Immature natural killer cell (primary cell): Measurements from ENCODE around the gene NUMB. TPM values are rescaled to one million over a fixed set of nuclear protein-coding genes. Genes with fewer than 3 reads are reported as not detected.

ENCODE experiments used
- DNase-seq, 3 donors: peaks; one replicate each; pipeline ENCODE4 v3.0.0; 2022; ENCODE audit warnings: mixed read lengths in 1 of 3
- H3K27ac Mint-ChIP-seq, 6 donors: one replicate each; pipeline ENCODE4 v1.8.0; 2020; ENCODE audit warnings: mixed read lengths in 6 of 6, mild to moderate bottlenecking in 5 of 6, inconsistent platforms in 4 of 6, moderate library complexity in 3 of 6
- H3K27me3 Mint-ChIP-seq, 3 donors: one replicate each; pipeline ENCODE4 v1.8.0; 2020 to 2021; ENCODE audit warnings: low read depth in 3 of 3, mild to moderate bottlenecking in 3 of 3, mixed read lengths in 3 of 3, moderate library complexity in 3 of 3, inconsistent platforms in 1 of 3
- H3K36me3 Mint-ChIP-seq, 3 donors: one replicate each; pipeline ENCODE4 v1.8.0; 2020; ENCODE audit warnings: mixed read lengths in 3 of 3, inconsistent platforms in 2 of 3, mild to moderate bottlenecking in 2 of 3
- H3K4me1 Mint-ChIP-seq, 2 donors: one replicate each; pipeline ENCODE4 v1.8.0; 2020; ENCODE audit warnings: inconsistent platforms in 2 of 2, mild to moderate bottlenecking in 2 of 2, mixed read lengths in 2 of 2, moderate library complexity in 1 of 2
- H3K4me3 Mint-ChIP-seq, 5 donors: one replicate each; pipeline ENCODE4 v1.8.0; 2020; ENCODE audit warnings: mild to moderate bottlenecking in 5 of 5, mixed read lengths in 5 of 5, inconsistent platforms in 3 of 5, moderate library complexity in 3 of 5
- H3K9me3 Mint-ChIP-seq, 6 donors: one replicate each; pipeline ENCODE4 v1.8.0; 2020; ENCODE audit warnings: mild to moderate bottlenecking in 6 of 6, mixed read lengths in 6 of 6, inconsistent platforms in 4 of 6, moderate library complexity in 3 of 6
- polyA plus RNA-seq, 3 donors: library from polyadenylated mRNA; unstranded; fragments of 300-500 nt; fragmentation: Illumina TruSeq; gene quantifications; one replicate each; pipeline ENCODE4 v1.2.3, GENCODE V29; 2021

The NUMB gene
- polyA plus RNA-seq, 3 donors from 2014 or later: 14.1 to 32.4 (median 17.7) TPM

GRCh38 chr14:73231981-73232851, 226.1 kb downstream of the NUMB start:
- Mint-ChIP-seq H3K36me3 (peaks cover 4 to 7% (median 4%) of the 10 kb centered on the region in 3 donors), H3K4me1 (peaks cover 2 to 6% of the 10 kb centered on the region in 2 donors), H3K27ac (no peak overlapping the region), H3K4me3 (no peak overlapping the region), H3K9me3 (no peaks in the 10 kb centered on the region), H3K27me3 (peaks cover 14 to 20% (median 17%) of the 10 kb centered on the region in 3 donors)
- no peak for DNase-seq

GRCh38 chr14:73230051-73230450, 228.3 kb downstream of the NUMB start:
- H3K4me1 Mint-ChIP-seq: no peaks in the 10 kb centered on the region
- H3K9me3 Mint-ChIP-seq: no peaks in the 10 kb centered on the region
- no peak overlapping the region for H3K4me3 Mint-ChIP-seq
- H3K36me3 Mint-ChIP-seq: peaks cover 4 to 15% (median 8%) of the 10 kb centered on the region in 3 donors
- DNase-seq: no peak
- peaks cover 3 to 10% (median 5%) of the 10 kb centered on the region in 3 donors for H3K27me3 Mint-ChIP-seq
- H3K27ac Mint-ChIP-seq: no peak overlapping the region

- H3K27ac Mint-ChIP-seq: no peak overlapping the region
Observed at GRCh38 chr14:73227812-73228781, 230.2 kb downstream of the NUMB start.

GRCh38 chr14:73225496-73225895, 232.8 kb downstream of the NUMB start:
- Mint-ChIP-seq H3K27ac (no peak overlapping the region), H3K36me3 (peaks cover 8 to 33% (median 21%) of the 10 kb centered on the region in 3 donors)

More at GRCh38 chr14:73227812-73228781, 230.2 kb downstream of the NUMB start:
- Mint-ChIP-seq H3K27me3 (peaks cover 1 to 5% (median 1%) of the 10 kb centered on the region in 3 donors), H3K4me1 (no peaks in the 10 kb centered on the region), H3K4me3 (no peak overlapping the region), H3K9me3 (no peaks in the 10 kb centered on the region), H3K36me3 (peaks cover 4 to 15% (median 8%) of the 10 kb centered on the region in 3 donors)
- DNase-seq: no peak

More at GRCh38 chr14:73225496-73225895, 232.8 kb downstream of the NUMB start:
- peaks cover 0 to 3% (median 0%) of the 10 kb centered on the region in 3 donors for H3K27me3 Mint-ChIP-seq
- H3K4me3 Mint-ChIP-seq: no peak overlapping the region
- no peaks in the 10 kb centered on the region for H3K4me1 Mint-ChIP-seq
- no peak for DNase-seq
- H3K9me3 Mint-ChIP-seq: no peaks in the 10 kb centered on the region

Other genes with a start within 250 kb of the NUMB start
- under 1 TPM in 2 of 3 donors, not detected in 1; 0.15 to 0.47 TPM for gene PAPLN, start 221.0 kb downstream of the NUMB start, polyA plus RNA-seq
- gene RIOX1, start 32.4 kb upstream of the NUMB start, polyA plus RNA-seq: 10 to 100 TPM; 10.3 to 26.2 (median 16.3) TPM
- gene ACOT1, start 78.6 kb upstream of the NUMB start, polyA plus RNA-seq: 10 to 100 TPM in 1 of 3 donors, 1 to 10 TPM in 2; 3.0 to 12.9 (median 3.5) TPM
- under 1 TPM in 1 of 3 donors, not detected in 2; 0.37 TPM for gene HEATR4, start 100.4 kb upstream of the NUMB start, polyA plus RNA-seq
- gene ACOT2, start 110.7 kb upstream of the NUMB start, polyA plus RNA-seq: 10 to 100 TPM; 31.1 to 59.1 (median 39.4) TPM
- 10 to 100 TPM in 1 of 3 donors, 1 to 10 TPM in 2; 9.4 to 20.3 (median 9.8) TPM for gene ACOT4, start 133.3 kb upstream of the NUMB start, polyA plus RNA-seq
- under 1 TPM in 1 of 3 donors, not detected in 2; 0.19 TPM for gene ACOT6, start 154.0 kb upstream of the NUMB start, polyA plus RNA-seq
- gene DNAL1, start 186.4 kb upstream of the NUMB start, polyA plus RNA-seq: 1 to 10 TPM; 3.5 to 7.7 (median 4.4) TPM